ENCODE data around the gene DAO. TPM values are rescaled to one million over a fixed set of nuclear protein-coding genes. Genes with fewer than 3 reads are reported as not detected.

DAO gene
- total and polyA plus RNA-seq, 2 of the 4 experiments (the other 2 are of a cell fraction) = not detected

DNA sequence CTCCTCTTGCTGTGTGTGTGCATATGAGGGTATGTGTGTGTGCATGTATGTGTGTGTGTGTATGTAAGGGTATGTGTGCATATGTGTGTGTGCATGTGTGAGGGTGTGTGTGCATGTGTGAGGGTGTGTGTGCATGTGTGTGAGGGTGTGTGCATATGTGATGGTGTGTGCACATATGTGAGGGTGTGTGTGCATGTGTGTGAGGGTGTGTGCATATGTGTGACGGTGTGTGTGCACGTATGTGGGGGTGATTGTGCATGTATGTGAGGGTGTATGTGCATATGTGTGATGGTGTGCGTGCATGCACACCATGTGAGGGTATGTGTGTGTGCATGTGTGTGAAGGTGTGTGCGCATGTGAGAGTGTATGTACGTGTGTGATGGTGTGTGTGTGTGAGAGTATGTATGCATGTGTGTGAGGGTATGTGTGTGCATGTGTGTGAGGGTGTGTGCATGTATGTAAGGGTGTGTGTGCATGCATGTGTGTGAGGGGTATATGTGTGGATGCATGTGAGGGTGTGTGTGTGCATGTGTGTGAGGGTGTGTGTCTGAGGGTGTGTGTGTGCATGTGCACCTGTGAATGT is 15.4 kb downstream of the DAO start:
- no peak overlapping the region for H2AK5ac ChIP-seq (ENCODE audit: low read depth, low read length)
- ATAC-seq (ENCODE audit: low read depth) (no peak), DNase-seq (no peak)
- H4K91ac ChIP-seq (ENCODE audit: insufficient read depth, low read depth, low read length) = no peak overlapping the region
- no peak overlapping the region for H3K27ac ChIP-seq (ENCODE audit: insufficient read depth, low read length)
- no peaks in the 10 kb centered on the region for H3K36me3 ChIP-seq (ENCODE audit: control insufficient read depth, insufficient read depth, low read length)
- POLR2A ChIA-PET (ENCODE audit: unreplicated experiment) = no interaction called here
- H3K4me2 ChIP-seq (ENCODE audit: low read depth, low read length) = no peak overlapping the region
- no peak overlapping the region for H3K23ac ChIP-seq (ENCODE audit: low read depth, low read length)
- H3K4me3 ChIP-seq (ENCODE audit: insufficient read depth, low read depth, low read length) = no peak overlapping the region
- no peak overlapping the region for H4K8ac ChIP-seq (ENCODE audit: low read depth in 2 of 2, low read length in 2 of 2)
- H2BK120ac ChIP-seq (ENCODE audit: low read depth, low read length) = no peak overlapping the region
- CTCF ChIA-PET = no interaction called here
- H3K9ac ChIP-seq (ENCODE audit: low read depth, low read length) = no peak overlapping the region
- intact Hi-C loops (cut with micrococcal nuclease) = no loop called here
- H3K79me1 ChIP-seq (ENCODE audit: low read depth in 1 of 2, low read length in 2 of 2) = no peaks in the 10 kb centered on the region
- TF ChIP-seq SMC3 (IDR thresholded peaks at IDR 0.05; ENCODE audit: low read depth, low read length) (no peak), MAFK (IDR thresholded peaks at IDR 0.05; ENCODE audit: low read depth, low read length) (no peak), RFX5 (IDR thresholded peaks at IDR 0.05; ENCODE audit: low read depth, low read length) (no peak), MXI1 (IDR thresholded peaks at IDR 0.05; ENCODE audit: borderline replicate concordance, low read depth, low read length) (no peak), RAD21 (IDR thresholded peaks at IDR 0.05; ENCODE audit: low read length) (no peak), RCOR1 (IDR thresholded peaks at IDR 0.05; ENCODE audit: insufficient replicate concordance, low read length) (no peak)
- H3K14ac ChIP-seq (replicated peaks; ENCODE audit: low read depth, low read length) = no peak overlapping the region
- peak overlapping the region; percentile 42 for H2AK9ac ChIP-seq (replicated peaks; ENCODE audit: low read depth, low read length, poor library complexity)
- dilution Hi-C loops (cut with HindIII; ENCODE audit: low sequenced_read_pairs, unreplicated experiment) = no loop called here
- WGBS, 2 experiments (ENCODE audit: extremely low coverage in 2 of 2, insufficient read length in 1 of 2) = 52% methylated on average over 5 of the region's 5 CpGs; no CpG with 5 or more reads in 1 of the 2 experiments
- H3K4ac ChIP-seq (ENCODE audit: low read depth, low read length) = no peak overlapping the region
- in situ Hi-C loops (cut with MboI; ENCODE audit: low sequenced_read_pairs) = no loop called here
- H3K27me3 ChIP-seq (ENCODE audit: control insufficient read depth, insufficient read depth, low read length) = peaks cover 1% of the 10 kb centered on the region; the same call in 1 of the 2 replicates
- H3K9me3 ChIP-seq (ENCODE audit: control insufficient read depth, insufficient read depth, low read length) = no peaks in the 10 kb centered on the region
- no TSS peak for BruUV-seq (replicated peaks)
- no peak overlapping the region for H2AFZ ChIP-seq (replicated peaks; ENCODE audit: low read length, poor library complexity)
- H4K5ac ChIP-seq (ENCODE audit: low read depth, low read length) = no peak overlapping the region
- no peak overlapping the region for H2BK15ac ChIP-seq (ENCODE audit: low read depth, low read length)
- H3K18ac ChIP-seq (ENCODE audit: low read depth, low read length) = no peak overlapping the region
- H3K4me1 ChIP-seq (ENCODE audit: control insufficient read depth, insufficient read depth, low read length) = no peaks in the 10 kb centered on the region
- no peak overlapping the region for H2BK20ac ChIP-seq (ENCODE audit: low read depth, low read length)
- H4K20me1 ChIP-seq (ENCODE audit: insufficient read depth, low read length) = no peaks in the 10 kb centered on the region; the same call in 1 of the 2 replicates
- H2BK5ac ChIP-seq (ENCODE audit: low read depth, low read length, poor library complexity, severe bottlenecking) = no peak overlapping the region
- H3K9me1 ChIP-seq (ENCODE audit: insufficient read depth, low read length) = peaks cover 6% of the 10 kb centered on the region
- H3K56ac ChIP-seq (ENCODE audit: extremely low read depth, insufficient read depth, low read length) = no peak overlapping the region

Data from IMR-90 (cell line).